Measurements from ENCODE around the gene FAAP100. TPM values are rescaled to one million over a fixed set of nuclear protein-coding genes. Genes with fewer than 3 reads are reported as not detected.

FAAP100 gene
- total RNA-seq, 4 donors from 2014 or later = 20.1 to 41.7 (median 26.7) TPM

DNA sequence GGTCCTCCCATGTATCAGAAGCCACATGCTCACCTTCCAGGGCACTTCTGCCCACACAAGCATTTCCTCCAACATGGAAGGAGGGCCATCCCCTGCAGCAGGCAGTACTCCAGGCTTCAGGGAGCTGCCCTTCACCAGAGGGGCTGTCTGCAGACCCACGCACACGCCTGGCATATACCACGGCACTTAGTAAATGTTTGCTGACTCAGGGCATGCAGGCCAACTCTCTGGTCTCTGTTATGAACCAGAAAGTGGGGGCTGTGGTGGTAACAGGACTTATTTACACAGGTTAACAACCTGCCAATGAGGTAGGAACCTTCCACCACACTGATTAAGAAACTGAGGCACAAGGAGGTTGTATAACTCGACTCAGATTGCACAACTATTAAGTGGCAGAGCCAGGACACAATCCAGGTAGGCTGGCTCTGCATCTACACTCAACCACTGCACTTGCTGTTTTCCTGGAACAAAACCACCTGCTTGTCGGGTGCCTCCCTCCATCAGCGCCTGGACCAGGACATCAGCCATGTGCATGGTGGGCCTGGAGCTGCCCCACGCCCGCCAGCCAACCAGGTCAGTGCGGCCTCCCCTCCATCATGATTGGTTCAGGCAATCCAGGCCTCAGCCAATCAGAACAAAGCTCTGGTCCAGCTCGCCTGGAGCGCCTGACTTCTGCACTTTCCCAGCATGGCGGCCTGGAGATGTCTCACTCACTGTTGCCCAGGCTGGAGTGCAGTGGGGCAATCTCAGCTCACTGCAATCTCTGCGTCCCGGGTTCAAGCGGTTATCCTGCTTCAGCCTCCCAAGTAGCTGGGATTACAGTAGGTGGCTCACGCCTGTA is 58.7 kb downstream of the FAAP100 start:
- Histone ChIP-seq H3K4me3 (no peak overlapping the region), H3K27me3 (no peaks in the 10 kb centered on the region), H3K36me3 (no peaks in the 10 kb centered on the region), H3K27ac (no peak overlapping the region), H3K4me1 (peaks cover 0 to 25% (median 6%) of the 10 kb centered on the region in 4 donors), H3K9me3 (no peaks in the 10 kb centered on the region)
- no peak for DNase-seq (ENCODE audit: low spot score in 2 of 2)
- TF ChIP-seq POLR2A (IDR thresholded peaks at IDR 0.05) = no peak
- TF ChIP-seq, protein P1, sequence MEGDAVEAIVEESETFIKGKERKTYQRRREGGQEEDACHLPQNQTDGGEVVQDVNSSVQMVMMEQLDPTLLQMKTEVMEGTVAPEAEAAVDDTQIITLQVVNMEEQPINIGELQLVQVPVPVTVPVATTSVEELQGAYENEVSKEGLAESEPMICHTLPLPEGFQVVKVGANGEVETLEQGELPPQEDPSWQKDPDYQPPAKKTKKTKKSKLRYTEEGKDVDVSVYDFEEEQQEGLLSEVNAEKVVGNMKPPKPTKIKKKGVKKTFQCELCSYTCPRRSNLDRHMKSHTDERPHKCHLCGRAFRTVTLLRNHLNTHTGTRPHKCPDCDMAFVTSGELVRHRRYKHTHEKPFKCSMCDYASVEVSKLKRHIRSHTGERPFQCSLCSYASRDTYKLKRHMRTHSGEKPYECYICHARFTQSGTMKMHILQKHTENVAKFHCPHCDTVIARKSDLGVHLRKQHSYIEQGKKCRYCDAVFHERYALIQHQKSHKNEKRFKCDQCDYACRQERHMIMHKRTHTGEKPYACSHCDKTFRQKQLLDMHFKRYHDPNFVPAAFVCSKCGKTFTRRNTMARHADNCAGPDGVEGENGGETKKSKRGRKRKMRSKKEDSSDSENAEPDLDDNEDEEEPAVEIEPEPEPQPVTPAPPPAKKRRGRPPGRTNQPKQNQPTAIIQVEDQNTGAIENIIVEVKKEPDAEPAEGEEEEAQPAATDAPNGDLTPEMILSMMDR (IDR thresholded peaks at IDR 0.05) = no peak
- no peak for TF ChIP-seq EP300 (IDR thresholded peaks at IDR 0.05)
- WGBS, 2 donors = 89 to 90% methylated on average over 14 to 15 of the region's 16 CpGs

DNA sequence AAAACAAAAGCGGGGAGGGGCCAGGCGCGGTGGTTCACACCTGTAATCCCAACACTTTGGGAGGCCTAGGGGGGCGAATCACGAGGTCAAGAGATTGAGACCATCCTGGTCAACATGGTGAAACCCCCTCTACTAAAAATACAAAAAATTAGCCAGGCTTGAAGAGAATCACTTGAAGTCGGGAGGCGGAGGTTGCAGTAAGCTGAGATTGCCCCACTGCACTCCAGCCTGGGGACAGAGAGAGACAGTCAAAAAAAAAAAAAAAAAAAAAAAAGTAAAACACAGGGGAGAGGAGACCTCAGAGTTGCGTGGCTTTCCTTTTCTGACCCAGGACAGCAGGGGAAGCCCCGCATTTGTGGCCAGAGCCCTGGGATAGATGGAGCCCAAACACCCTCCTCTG is 59.4 kb downstream of the FAAP100 start:
- no peaks in the 10 kb centered on the region for H3K27me3 ChIP-seq
- no peak overlapping the region for H3K27ac ChIP-seq
- H3K4me1 ChIP-seq = peaks cover 0 to 28% (median 7%) of the 10 kb centered on the region in 4 donors
- 90% methylated on average over 9 of the region's 9 CpGs for WGBS, 2 donors
- H3K9me3 ChIP-seq = no peaks in the 10 kb centered on the region
- H3K4me3 ChIP-seq = no peak overlapping the region
- no peaks in the 10 kb centered on the region for H3K36me3 ChIP-seq
- TF ChIP-seq POLR2A (IDR thresholded peaks at IDR 0.05) (no peak), EP300 (IDR thresholded peaks at IDR 0.05) (no peak)
- TF ChIP-seq, protein P1 (IDR thresholded peaks at IDR 0.05) = no peak
- DNase-seq (ENCODE audit: low spot score in 2 of 2) = no peak

DNA sequence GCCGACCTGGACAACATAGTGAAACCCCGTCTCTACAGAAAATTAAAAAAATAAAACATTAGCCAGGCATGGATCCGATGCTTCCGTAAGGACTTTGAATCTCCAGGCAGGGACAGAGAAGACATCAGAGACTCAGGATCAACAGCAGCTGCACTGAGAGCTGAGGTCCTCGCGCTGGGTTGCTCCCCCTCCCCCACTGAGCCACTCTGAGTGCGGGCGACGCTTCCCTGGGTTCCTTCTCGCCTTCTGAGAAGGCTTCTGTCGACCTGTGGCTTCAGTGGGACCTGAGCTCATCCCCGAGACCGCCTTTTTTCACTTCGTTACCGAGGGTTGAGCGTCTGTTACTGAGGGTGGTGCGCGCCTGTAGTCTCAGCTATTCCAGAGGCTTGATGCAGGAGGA is 60.0 kb downstream of the FAAP100 start:
- DNase-seq (ENCODE audit: low spot score in 2 of 2) = no peak
- no peaks in the 10 kb centered on the region for H3K9me3 ChIP-seq
- no peak overlapping the region for H3K27ac ChIP-seq
- H3K36me3 ChIP-seq = no peaks in the 10 kb centered on the region
- no peak overlapping the region for H3K4me3 ChIP-seq
- peaks cover 0 to 33% (median 9%) of the 10 kb centered on the region in 4 donors for H3K4me1 ChIP-seq
- TF ChIP-seq, protein P1 (IDR thresholded peaks at IDR 0.05) = no peak
- TF ChIP-seq POLR2A (IDR thresholded peaks at IDR 0.05) = no peak
- no peak for TF ChIP-seq EP300 (IDR thresholded peaks at IDR 0.05)
- no peaks in the 10 kb centered on the region for H3K27me3 ChIP-seq
- WGBS, 2 donors = 66% methylated on average over 18 of the region's 18 CpGs

DNA sequence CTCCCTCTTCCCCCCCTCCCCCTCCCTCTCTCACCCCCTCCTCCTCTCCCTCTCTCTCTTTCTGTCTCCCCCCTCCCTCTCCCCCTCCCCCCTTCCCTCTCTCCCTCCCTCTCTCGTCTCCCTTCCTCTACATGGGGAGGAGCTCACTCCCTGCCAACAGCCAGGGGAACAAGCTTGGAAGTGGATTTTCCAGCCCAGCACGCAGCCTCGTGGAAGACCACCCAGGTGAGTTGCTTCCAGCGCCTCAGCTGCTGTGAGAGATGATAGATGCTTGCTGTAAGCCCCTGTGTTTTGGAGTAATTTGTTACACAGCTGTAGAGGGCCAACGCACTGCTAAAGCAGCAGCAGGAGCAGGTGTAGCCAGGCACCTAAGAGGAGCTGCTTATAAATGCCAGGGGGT is 60.4 kb downstream of the FAAP100 start:
- 22 to 25% methylated on average over 1 to 4 of the region's 5 CpGs for WGBS, 2 donors
- Histone ChIP-seq H3K9me3 (no peaks in the 10 kb centered on the region), H3K27me3 (no peaks in the 10 kb centered on the region), H3K4me3 (no peak overlapping the region), H3K36me3 (no peaks in the 10 kb centered on the region), H3K27ac (no peak overlapping the region), H3K4me1 (peaks cover 0 to 33% (median 9%) of the 10 kb centered on the region in 4 donors)
- TF ChIP-seq POLR2A (IDR thresholded peaks at IDR 0.05) = no peak
- no peak for TF ChIP-seq EP300 (IDR thresholded peaks at IDR 0.05)
- TF ChIP-seq, protein P1 (IDR thresholded peaks at IDR 0.05) = no peak
- DNase-seq (ENCODE audit: low spot score in 2 of 2) = no peak

DNA sequence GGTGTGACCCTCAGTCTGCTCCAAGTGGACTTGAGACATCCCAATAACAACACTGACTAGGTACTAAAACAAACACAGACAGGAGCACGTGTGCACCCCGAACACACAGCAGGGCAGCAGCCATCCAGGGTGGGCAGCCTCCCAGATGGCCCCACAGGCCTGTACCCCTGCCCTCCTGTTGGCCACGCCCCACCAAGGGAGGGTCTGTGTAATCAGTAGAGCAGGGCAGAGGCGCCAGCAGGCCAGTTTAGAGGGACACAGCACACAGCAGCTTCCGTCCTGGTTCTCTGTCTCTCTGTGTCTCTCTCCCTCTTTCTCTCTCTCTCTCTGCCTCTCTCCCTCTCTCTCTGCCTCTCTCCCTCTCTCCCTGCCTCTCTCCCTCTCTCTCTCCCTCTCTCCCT is 61.0 kb downstream of the FAAP100 start:
- 42 to 45% methylated on average over 5 of the region's 5 CpGs for WGBS, 2 donors

More for the DNA sequence above, 61.0 kb downstream of the FAAP100 start:
- TF ChIP-seq EP300 (IDR thresholded peaks at IDR 0.05) = no peak
- TF ChIP-seq, protein P1 (IDR thresholded peaks at IDR 0.05) = no peak
- no peak for TF ChIP-seq POLR2A (IDR thresholded peaks at IDR 0.05)
- H3K27ac ChIP-seq = no peak overlapping the region
- H3K4me3 ChIP-seq = no peak overlapping the region
- H3K4me1 ChIP-seq = peaks cover 0 to 33% (median 9%) of the 10 kb centered on the region in 4 donors
- no peaks in the 10 kb centered on the region for H3K36me3 ChIP-seq
- no peaks in the 10 kb centered on the region for H3K9me3 ChIP-seq
- no peak for DNase-seq (ENCODE audit: low spot score in 2 of 2)
- H3K27me3 ChIP-seq = no peaks in the 10 kb centered on the region

Data from tibial nerve (tissue), 4 donors.